Stimulated activated CD4-positive, alpha-beta T cell treated with anti-CD3 and anti-CD28 coated beads, Interleukin-2, amount 100 ng/mL, for 4 hours (primary cell): ENCODE measurements around the gene KDM6A.
"Not testable (repeated sequence)": the region's sequence is repeated elsewhere in the genome, so short reads cannot be mapped to it uniquely, and the experiment has no call there.

Source experiments
- DNase-seq: peaks from one replicate; pipeline ENCODE4 v3.0.0-alpha.2; 2020; ENCODE audit warnings: low read depth

KDM6A gene

DNA sequence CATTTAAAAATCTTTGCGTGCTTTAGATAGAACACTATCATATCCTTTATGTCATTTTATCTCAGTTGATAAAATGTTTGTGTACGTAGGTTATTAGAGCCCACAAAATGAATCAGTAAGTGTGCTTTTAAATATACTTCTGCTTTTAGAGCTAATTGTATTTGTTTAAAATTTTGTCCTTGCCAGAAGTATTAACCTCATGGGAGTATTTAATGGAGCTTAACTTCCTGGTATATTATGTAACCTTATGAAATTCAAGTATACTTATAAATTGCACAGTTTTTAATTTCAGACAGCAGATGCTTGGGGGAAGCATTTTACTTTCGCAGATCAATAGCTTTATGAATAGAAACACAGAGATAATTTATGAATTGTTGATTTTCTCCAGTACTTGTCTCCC is 237.5 kb downstream of the KDM6A start:
- no peak for DNase-seq

DNA sequence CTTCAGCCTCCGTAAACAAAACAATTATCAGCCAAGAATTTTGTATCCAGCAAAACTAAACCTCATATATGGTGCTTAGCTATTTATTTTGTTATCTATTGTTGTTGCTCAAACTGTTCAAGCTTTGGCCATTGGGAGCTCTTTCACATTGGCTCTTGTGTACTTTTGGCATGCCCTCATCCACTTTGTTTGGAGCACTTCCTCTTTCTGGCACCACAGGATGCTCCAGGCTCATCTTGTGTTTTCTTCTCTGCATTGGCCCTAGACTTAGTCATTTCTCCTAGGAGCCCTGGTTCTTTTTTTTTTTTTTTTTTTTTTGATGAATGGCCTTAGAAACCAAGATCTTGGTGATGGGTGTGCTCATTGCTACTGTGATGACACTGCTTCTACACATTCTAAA is 253.2 kb downstream of the KDM6A start:
- DNase-seq: no peak

DNA sequence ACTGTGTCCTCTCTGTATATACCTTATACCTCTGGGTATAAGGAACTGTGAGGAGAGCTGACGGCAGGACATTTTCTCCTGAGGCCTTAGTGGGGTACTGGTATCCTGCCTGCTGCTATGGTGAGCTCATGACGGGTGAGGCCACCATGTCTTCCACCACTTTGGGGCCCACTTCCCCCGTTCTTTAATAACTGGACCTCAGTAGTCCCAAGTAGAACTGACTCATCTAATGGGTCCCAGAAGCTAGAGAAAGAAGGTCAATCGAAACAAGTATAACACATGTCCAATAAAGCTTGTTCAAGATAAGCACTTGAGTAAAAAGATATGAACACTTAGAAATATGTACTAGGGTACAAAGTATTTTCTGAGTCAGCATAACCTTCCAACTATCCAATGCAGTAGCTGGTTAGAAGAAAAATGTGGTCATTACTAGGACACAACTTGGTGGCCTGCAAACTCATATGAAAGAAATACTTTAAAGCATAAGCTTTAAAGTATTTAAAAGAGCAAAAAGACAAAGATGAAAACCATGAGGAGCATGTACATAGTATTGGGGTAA is 256.0 kb downstream of the KDM6A start:
- no peak for DNase-seq

GRCh38 chrX:45133465-45133864 is 260.5 kb downstream of the KDM6A start:
- no peak for DNase-seq

DNA sequence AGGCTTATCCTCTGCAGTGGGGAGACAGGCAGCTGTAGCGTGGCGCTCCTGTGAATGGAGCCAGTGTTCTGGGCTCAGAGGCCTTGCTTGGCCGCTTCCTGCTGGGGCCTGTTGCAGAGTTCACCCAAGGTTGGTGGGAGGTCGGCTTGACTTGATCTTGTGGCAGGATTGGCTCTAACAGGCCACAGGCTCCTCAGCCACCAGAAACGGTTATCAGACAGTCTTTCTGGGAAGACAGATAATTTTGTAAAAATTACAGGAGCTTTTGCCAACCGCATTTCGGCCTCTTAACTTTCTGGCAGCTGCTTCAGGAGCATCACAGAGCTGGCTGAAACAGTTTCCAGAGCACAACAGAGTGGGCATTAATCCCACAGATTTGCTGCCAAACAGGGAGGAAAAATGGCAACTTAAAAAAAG is 261.3 kb downstream of the KDM6A start:
- DNase-seq: no peak

DNA sequence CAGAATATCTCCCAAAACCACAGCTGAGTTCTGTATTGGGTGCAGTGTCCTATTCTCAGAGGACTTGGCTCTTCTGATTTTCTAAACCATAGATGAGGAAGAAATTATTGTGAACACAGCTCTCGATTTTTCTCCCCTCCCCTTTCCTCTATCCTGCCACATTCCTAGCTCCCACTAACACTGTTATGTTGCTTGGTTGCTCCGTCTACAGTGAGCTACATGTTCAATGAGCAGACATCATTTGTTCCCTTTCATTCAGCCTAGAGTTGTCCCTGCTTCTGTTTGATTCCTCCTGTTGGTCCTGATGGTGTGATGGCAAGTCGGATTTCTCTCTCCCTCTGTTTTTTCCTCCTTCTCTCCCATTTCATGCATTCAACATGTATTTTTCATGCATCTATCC is 261.8 kb downstream of the KDM6A start:
- DNase-seq: no peak

GRCh38 chrX:45135391-45136075 is 262.5 kb downstream of the KDM6A start:
- not testable (repeated sequence) for DNase-seq

GRCh38 chrX:45137531-45137930 is 264.5 kb downstream of the KDM6A start:
- no peak for DNase-seq

- DNase-seq: no peak
Measured at GRCh38 chrX:45138525-45138924, 265.5 kb downstream of the KDM6A start.

GRCh38 chrX:45140812-45141211 is 267.8 kb downstream of the KDM6A start:
- no peak for DNase-seq

DNA sequence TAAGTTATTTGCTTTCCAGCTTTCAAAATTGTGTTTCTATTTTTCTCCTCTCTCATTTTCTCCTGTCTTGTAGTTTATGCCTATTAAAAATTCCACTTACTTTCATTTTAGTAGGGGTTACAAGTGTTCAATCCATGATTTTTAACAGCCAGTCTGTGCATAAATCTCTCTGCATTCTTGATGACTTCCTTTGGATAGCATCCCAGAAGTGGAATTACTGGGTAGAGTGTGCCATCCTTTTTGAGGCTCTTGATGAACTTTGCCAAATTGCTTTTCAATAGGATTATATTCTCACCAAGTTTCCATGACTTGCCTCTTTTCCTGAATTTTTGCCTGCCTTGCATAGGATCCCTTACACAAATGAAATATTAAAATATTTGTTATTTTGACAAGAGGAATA is 269.2 kb downstream of the KDM6A start:
- DNase-seq: no peak

DNA sequence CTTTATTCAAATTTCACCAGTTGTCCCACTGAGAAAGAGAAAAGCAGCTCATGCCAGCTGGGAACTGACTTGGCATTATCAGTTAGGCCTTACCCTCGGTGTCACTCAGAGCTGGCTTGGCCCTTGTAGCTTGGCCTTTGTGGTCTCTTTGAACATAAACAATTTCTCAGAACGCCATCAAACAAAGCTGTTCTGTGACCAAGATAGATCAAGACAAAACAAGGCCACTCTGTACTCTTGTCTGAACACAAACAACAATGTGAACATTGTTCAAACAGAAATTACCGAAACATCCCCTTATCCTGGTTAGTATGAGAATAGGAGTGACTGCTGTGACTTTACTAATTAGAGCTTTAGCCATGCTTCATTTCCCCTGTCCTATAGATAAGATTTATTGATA is 270.5 kb downstream of the KDM6A start:
- no peak for DNase-seq

GRCh38 chrX:45145492-45146215 is 272.7 kb downstream of the KDM6A start:
- DNase-seq: no peak

DNA sequence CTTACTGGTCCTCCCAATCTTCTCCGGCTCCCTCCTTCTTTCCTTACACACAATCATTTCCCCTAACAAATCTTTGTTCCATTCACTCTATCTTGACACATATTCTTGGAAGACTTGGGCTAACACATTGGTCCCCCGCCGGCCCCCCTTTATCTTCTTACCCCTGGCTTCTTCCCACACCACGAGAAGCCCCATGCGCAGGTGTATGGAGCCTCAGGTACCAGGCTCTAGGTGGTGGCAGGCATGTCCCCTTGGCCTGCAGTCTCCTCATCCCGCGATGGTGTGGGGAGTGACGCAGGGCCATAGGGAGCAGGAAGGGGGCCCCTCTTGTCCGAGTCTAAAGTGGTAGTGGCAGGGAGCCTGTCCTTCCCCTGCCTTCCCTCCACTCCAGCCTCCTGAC is 277.8 kb downstream of the KDM6A start:
- DNase-seq: no peak

GRCh38 chrX:45154033-45154360 is 281.0 kb downstream of the KDM6A start:
- DNase-seq: no peak

DNA sequence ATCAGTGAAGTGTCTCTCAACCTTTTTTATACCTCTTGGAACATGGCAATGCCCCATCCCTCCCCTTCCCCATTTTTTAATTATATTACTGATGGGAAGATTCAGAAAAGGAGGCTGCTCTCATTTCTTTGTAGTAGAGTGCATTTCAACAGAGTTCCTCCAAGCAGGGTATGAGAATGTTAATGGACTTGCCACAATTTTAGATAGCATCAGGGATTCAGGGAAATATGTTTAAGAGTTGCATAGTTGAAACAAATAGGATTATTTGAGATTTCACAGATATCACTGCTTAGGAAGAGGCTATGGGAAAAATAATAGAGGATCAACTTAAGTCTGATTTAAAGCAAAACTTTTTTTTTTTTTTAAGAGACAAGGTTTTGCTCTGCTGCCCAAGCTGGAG is 281.5 kb downstream of the KDM6A start:
- DNase-seq: no peak

DNA sequence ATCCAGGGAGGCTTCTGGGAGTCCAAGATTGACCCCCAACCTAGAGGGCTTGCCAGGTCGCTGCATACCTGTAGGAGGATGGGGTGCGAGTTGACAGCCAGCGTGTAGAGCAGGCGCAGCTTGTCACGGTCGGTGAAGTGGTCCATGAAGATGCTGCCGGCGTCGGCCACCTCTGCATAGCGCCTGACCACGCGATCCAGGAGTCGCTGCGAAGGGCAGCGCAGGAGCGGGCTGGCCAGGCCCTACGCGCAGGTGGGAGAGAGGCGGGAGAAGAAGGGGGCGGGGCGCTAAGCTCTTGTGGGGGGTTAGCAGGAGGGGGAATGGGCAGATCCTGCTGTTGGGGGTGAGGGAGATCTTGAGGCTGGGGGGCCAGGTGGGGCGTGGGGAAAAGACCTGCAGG is 284.7 kb downstream of the KDM6A start:
- DNase-seq: no peak
